Activated CD8-positive, alpha-beta T cell treated with anti-CD3 and anti-CD28 coated beads for 36 hours (primary cell): Measurements from ENCODE around the gene ZCWPW1. TPM values are rescaled to one million over a fixed set of nuclear protein-coding genes. Genes with fewer than 3 reads are reported as not detected.
"Not testable (repeated sequence)": the region's sequence is repeated elsewhere in the genome, so short reads cannot be mapped to it uniquely, and the experiment has no call there.

Experiments
- ATAC-seq: fragments of 200-7000 bp; cut with Tn5 transposase; one replicate; pipeline ENCODE4 v1.10.0; 2021; ENCODE audit warnings: mild to moderate bottlenecking, moderate library complexity
- CTCF ChIA-PET: fragments of 350-600 bp; sonication (Branson Sonifier 250); formaldehyde crosslinking; loops from one replicate; lab custom pipeline; 2021; ENCODE audit warnings: antibody characterized with exemption; lab: Charles Lee
- POLR2A ChIA-PET: fragments of 350-600 bp; sonication (Branson Sonifier 250); formaldehyde crosslinking; loops from one replicate; lab custom pipeline; 2021; ENCODE audit warnings: antibody characterized with exemption; lab: Charles Lee
- DNase-seq: peaks from one replicate; pipeline ENCODE4 v3.0.0-alpha.2; 2020
- H3K27ac Mint-ChIP-seq: one replicate; pipeline ENCODE4 v1.8.0; 2021; ENCODE audit warnings: mild to moderate bottlenecking, mixed read lengths
- H3K27me3 Mint-ChIP-seq: one replicate; pipeline ENCODE4 v1.8.0; 2021; ENCODE audit warnings: mixed read lengths
- H3K36me3 Mint-ChIP-seq: one replicate; pipeline ENCODE4 v1.8.0; 2021; ENCODE audit warnings: low read depth, mixed read lengths
- H3K4me1 Mint-ChIP-seq: one replicate; pipeline ENCODE4 v1.8.0; 2021; ENCODE audit warnings: low read depth, mixed read lengths
- H3K4me3 Mint-ChIP-seq: one replicate; pipeline ENCODE4 v1.8.0; 2021; ENCODE audit warnings: mild to moderate bottlenecking, moderate library complexity, mixed read lengths
- H3K9me3 Mint-ChIP-seq: one replicate; pipeline ENCODE4 v1.8.0; 2021; ENCODE audit warnings: mixed read lengths
- intact Hi-C: fragments of 100-400 bp; cut with micrococcal nuclease; formaldehyde crosslinking; loops from one replicate; pipeline ENCODE4 v1.10.0; 2022
- total RNA-seq, 2 experiments: library from RNA; stranded (reverse); gene quantifications; one replicate each; pipeline ENCODE4 v1.2.3, GENCODE V29; 2021
- TF ChIP-seq, protein P1 (sequence below): fragments of 200-600 bp; IDR thresholded peaks from one replicate; pipeline ENCODE4 v1.8.0; 2022; ENCODE audit warnings: antibody characterized with exemption, mild to moderate bottlenecking

ZCWPW1 gene
- total RNA-seq, 2 experiments from 2014 or later, result 2.5 to 3.6 TPM

DNA sequence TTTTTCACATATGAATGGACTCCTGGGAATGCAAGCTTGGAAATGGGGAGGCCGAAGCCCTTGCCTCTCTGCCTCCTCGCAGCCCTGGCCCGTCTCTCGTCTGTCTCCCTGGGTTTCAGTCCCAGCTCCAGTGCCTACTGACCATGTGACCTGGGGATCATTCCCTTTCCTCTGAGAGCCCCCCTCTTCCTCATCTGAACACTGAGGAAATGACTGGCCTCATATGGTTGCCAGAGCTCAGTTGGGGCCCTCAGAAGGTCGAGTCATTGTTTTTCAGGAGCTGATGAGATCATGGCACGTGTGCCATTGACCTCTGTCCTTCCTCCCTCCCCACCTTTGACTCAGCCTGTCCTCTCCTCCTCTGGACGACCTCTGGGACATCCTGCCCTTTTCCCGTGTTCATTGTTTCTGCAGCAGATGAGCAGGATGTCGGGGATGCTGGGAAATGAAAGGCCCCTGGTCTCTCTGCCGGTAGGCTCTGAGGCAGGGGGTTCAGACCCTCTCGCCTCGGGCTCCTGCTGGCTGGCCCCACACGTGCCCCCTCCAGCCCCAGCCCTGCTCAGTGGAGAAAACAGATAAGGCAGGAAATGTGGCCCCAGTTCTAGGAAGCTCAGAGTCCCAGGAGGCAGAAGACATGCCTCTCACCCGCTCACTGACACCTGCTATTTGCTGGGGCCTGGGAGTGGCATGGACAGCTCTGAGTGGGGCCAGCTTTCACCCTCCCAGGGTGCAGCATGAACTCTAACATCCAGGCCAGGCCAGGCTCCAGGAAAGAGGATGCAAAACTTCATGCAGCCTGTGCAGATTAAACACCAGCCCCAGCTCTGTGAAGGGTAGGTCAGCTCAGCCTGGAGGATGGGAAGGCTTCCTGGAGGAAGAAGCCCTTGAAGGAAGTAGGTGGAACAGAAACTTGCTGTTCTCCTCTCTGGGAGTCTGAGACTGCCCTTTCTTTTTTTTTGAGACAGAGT lies 16.1 kb upstream of the ZCWPW1 start:
- H3K27ac Mint-ChIP-seq, result peak overlapping the region; percentile 82
- ATAC-seq (peak; percentile 80), DNase-seq (peak; percentile 53)
- POLR2A ChIA-PET, result interaction anchor here (0.6 to 2.3 kb wide), 7 partner anchors 9 to 58 kb away, joined by 3 to 11 read pairs (median 3); partner anchors contain the start of gene PPP1R35
- no peaks in the 10 kb centered on the region for H3K27me3 Mint-ChIP-seq
- TF ChIP-seq, protein P1, sequence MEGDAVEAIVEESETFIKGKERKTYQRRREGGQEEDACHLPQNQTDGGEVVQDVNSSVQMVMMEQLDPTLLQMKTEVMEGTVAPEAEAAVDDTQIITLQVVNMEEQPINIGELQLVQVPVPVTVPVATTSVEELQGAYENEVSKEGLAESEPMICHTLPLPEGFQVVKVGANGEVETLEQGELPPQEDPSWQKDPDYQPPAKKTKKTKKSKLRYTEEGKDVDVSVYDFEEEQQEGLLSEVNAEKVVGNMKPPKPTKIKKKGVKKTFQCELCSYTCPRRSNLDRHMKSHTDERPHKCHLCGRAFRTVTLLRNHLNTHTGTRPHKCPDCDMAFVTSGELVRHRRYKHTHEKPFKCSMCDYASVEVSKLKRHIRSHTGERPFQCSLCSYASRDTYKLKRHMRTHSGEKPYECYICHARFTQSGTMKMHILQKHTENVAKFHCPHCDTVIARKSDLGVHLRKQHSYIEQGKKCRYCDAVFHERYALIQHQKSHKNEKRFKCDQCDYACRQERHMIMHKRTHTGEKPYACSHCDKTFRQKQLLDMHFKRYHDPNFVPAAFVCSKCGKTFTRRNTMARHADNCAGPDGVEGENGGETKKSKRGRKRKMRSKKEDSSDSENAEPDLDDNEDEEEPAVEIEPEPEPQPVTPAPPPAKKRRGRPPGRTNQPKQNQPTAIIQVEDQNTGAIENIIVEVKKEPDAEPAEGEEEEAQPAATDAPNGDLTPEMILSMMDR, result no peak
- peaks cover 16% of the 10 kb centered on the region for H3K4me1 Mint-ChIP-seq
- CTCF ChIA-PET, result interaction anchor here (0.6 to 3.8 kb wide), 7 partner anchors 10 to 230 kb away, joined by 3 to 17 read pairs (median 3); partner anchors contain the start of gene MOSPD3
- intact Hi-C loops, result no loop called here
- no peaks in the 10 kb centered on the region for H3K9me3 Mint-ChIP-seq
- peak overlapping the region; percentile 31 for H3K4me3 Mint-ChIP-seq
- no peaks in the 10 kb centered on the region for H3K36me3 Mint-ChIP-seq

DNA sequence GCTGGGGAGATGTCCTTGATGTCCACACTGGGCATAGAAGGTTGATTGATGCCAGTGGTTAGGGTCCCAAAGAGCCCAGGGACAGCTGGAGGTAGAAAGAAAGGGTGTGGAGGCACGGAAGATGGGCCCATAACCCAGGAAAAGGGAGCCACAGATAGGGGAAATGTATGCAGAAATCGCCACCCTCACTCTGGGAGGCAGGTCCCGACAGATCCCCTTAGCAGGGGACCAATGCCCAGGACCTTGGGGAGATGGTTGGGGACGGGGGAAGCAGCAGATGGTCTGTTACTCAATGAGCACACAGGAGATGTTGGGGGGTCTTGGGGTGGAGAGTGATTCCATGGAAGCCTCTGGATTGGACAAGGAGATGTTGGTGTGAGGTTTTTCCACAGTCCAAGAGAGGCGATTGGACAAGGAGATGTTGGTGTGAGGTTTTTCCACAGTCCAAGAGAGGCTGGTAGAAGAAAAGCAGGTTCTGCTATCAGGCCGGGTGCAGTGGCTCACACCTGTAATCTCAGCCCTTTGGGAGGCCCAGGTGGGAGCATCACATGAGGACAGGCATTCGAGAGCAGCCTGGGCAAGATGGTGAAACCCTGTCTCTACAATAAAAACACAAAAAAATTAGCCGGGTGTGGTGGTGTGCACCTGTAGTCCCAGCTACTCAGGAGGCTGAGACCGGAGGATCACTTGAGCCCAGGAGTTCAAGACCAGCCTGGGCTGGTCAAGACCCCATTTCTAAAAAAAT lies 14.8 kb upstream of the ZCWPW1 start:
- Mint-ChIP-seq H3K27me3 (no peaks in the 10 kb centered on the region), H3K4me3 (no peak overlapping the region), H3K36me3 (no peaks in the 10 kb centered on the region), H3K27ac (peak overlapping the region; percentile 3), H3K9me3 (no peaks in the 10 kb centered on the region), H3K4me1 (peaks cover 13% of the 10 kb centered on the region)
- TF ChIP-seq, protein P1, result no peak
- POLR2A ChIA-PET, result interaction anchor here (0.6 to 2.3 kb wide), 3 partner anchors 8 to 37 kb away, joined by 3 to 11 read pairs (median 3); partner anchors contain the start of gene PPP1R35
- CTCF ChIA-PET, result interaction anchor here (0.9 to 3.8 kb wide), 3 partner anchors 11 to 116 kb away, joined by 3 to 17 read pairs (median 4); no protein-coding TSS in a partner anchor
- intact Hi-C loops, result no loop called here
- no peak for ATAC-seq
- no peak for DNase-seq

DNA sequence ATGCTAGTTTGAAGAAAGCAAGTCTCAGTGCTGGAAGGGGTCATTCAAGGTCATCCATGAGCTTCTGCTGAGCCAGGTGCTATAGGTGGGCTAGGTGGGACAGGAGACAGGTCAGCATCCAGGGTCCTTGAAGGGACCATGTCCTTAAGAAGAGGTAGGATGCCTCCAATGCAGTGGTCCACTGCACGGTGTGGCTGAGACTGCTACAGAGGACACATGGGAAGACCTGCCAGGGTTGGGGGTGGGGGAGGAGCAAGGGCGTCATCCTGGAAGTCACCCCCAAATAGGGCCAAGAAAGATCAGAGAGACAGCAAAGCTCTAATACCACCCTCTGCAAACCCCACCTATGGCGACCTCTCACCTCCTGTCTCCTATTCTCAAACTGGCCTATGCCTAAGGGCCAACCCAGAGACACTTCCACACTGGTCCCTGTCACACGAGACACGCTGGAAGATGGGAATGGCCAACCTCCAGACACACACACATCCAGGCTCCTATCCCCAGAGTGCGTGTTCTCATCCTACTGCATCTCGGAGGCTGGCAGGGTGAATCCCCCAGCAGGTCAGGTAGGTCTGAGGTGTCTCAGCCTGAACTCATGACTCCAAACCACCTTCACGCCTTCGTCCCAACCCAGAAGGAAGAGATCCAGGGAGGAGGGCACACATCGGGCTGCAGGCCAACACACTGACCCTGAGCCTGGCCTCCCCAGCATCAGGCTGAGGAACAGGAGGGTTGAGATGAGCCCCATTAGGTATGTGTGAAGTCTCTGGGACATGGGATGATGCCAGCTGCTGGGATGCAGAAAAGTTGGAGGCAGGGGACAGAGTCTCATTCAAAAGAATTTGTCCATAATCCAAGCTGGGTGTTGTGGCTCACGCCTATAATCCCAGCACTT lies 13.4 kb upstream of the ZCWPW1 start:
- intact Hi-C loops, result no loop called here
- DNase-seq (no peak), ATAC-seq (no peak)
- TF ChIP-seq, protein P1, result no peak
- H3K4me3 Mint-ChIP-seq, result no peak overlapping the region
- no peaks in the 10 kb centered on the region for H3K9me3 Mint-ChIP-seq
- H3K27me3 Mint-ChIP-seq, result no peaks in the 10 kb centered on the region
- peaks cover 13% of the 10 kb centered on the region for H3K4me1 Mint-ChIP-seq
- H3K36me3 Mint-ChIP-seq, result no peaks in the 10 kb centered on the region
- ChIA-PET POLR2A (no interaction called here), CTCF (interaction anchor here (3.8 kb wide), 1 partner anchor 13 kb away, joined by 17 read pairs; no protein-coding TSS in a partner anchor)
- no peak overlapping the region for H3K27ac Mint-ChIP-seq

DNA sequence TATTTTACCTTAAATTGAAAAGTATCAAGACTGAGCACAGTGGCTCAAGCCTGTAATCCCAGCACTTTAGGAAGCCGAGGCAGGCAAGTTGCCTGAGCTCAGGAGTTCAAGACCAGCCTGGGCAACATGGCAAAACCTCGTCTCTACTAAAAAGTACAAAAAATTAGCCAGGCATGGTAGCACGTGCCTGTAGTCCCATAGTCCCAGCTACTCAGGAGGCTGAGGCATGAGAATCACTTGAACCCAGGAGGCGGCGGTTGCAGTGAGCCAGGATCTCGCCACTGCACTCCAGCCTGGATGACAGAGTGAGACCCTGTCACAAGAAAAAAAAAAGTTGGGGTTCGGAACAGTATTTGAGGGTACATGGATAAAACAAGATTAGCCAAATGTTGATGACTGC lies 10.7 kb upstream of the ZCWPW1 start:
- ATAC-seq, H3K4me1 Mint-ChIP-seq, H3K27me3 Mint-ChIP-seq, intact Hi-C loops, H3K9me3 Mint-ChIP-seq, H3K4me3 Mint-ChIP-seq, DNase-seq, H3K27ac Mint-ChIP-seq: not testable (repeated sequence)
- POLR2A ChIA-PET, result interaction anchor here (1.0 kb wide), 1 partner anchor 9 kb away, joined by 4 read pairs; the partner anchor contains the start of gene MEPCE
- peaks cover 18% of the 10 kb centered on the region for H3K36me3 Mint-ChIP-seq
- CTCF ChIA-PET, result interaction anchor here (2.0 kb wide), 1 partner anchor 11 kb away, joined by 12 read pairs; no protein-coding TSS in a partner anchor

DNA sequence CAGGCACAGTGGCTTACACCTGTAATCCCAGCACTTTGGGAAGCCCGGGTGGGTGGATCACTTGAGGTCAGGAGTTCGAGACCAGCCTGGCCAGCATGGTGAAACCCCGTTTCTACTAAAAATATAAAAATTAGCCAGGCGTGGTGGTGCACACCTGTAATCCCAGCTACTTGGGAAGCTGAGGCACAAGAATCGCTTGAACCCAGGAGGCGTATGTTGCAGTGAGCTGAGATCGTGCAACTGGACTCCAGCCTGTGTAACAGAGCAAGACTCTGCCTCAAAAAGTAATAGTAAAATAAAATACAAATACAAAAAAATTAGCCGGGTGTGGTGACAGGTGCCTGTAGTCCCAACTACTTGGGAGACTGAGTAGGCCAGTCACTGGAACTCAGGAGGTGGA lies 10.2 kb upstream of the ZCWPW1 start:
- H3K27ac Mint-ChIP-seq, intact Hi-C loops, H3K9me3 Mint-ChIP-seq, H3K27me3 Mint-ChIP-seq, H3K4me3 Mint-ChIP-seq, DNase-seq, ATAC-seq: not testable (repeated sequence)
- ChIA-PET POLR2A (interaction anchor here (1.0 kb wide), 1 partner anchor 9 kb away, joined by 4 read pairs; the partner anchor contains the start of gene MEPCE), CTCF (interaction anchor here (2.0 kb wide), 1 partner anchor 11 kb away, joined by 12 read pairs; no protein-coding TSS in a partner anchor)
- H3K4me1 Mint-ChIP-seq, result peaks cover 12% of the 10 kb centered on the region
- H3K36me3 Mint-ChIP-seq, result peaks cover 23% of the 10 kb centered on the region
